ENCODE results near the gene GIT1.

Gene GIT1

DNA sequence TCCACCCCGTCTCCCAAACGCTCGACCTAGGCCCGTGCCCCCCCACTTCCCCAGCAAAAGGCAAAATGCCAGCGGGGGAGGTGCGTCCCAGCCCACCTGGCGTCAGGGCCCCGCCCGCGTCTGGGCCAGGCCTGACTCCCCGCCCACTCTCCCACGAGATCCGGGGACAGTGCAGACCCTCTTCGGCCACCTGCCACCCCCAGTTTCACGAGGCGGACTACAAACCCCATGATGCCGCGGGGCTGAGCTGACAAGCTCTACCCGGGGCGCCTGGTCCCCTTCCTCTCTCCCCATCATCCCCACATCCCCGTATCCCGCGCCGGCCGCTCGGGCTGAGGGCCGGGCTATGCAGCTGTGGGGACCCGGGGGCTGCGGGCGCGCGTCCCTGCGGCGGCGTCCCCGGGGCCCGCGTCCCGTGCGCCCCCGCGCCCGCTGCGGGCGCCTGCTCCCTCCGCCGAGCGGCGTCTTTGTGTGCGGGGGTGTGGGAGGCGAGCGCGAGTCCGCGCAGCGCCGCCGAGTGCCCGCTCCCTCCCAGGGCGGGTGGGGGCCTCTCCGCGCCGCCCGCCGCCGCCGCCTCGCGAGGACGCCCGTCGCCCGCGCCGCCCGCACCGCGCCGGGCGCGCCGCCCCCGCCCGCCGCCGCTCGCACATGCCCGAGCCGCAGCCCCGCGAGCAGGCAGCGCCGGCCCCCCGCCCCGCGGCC, 3.6 kb upstream of the GIT1 start, which contains the start of gene ANKRD13B:
Gene ANKRD13B (plus strand): TSS at position 283 of the 702 bp plus-strand sequence. CDS start 490 bp downstream, outside the sequence.
- no peak for DNase-seq

DNA sequence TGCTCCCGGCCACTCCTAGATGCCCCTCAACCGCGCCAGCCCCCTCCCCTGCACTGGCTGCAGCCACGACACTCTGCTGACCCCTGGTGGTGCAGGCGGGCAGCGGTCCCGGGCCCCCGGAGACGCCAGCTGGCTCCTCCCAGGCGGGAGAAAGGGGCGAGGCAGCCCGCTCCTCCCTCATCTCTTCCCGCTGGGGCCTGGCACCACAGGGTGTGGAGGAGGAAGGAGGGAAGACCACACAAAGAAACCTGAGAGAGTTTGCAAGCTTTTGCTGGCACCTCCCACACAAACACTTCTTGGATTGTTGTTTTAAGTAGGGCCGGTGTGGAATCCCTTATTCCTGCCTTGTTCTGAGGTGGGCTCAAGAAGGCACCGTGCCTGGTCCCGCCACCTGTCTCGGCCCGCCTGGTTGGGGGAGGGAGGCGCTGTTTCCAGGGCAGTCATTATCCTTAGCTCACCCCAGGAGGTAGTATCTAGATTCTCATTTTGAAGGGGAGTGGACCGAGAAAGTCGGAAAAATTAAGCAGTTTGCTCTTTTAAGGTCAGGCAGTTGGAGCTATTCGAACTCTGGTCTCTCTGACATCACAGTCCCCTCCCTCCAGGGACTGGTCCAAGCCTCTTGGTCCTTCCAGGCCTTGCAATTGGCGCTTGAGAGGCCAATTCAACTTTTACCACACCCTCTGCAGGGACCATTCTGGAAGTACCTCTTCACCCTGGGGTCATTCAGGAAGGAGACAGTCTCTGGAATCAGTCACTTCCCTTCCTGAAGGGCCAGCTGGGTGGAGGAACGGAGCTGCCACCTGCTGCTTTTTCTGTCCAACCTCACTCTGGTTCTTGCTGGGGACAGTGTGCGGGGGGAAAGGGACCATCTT, 2.5 kb upstream of the GIT1 start:
- DNase-seq, result peak; percentile 69

DNA sequence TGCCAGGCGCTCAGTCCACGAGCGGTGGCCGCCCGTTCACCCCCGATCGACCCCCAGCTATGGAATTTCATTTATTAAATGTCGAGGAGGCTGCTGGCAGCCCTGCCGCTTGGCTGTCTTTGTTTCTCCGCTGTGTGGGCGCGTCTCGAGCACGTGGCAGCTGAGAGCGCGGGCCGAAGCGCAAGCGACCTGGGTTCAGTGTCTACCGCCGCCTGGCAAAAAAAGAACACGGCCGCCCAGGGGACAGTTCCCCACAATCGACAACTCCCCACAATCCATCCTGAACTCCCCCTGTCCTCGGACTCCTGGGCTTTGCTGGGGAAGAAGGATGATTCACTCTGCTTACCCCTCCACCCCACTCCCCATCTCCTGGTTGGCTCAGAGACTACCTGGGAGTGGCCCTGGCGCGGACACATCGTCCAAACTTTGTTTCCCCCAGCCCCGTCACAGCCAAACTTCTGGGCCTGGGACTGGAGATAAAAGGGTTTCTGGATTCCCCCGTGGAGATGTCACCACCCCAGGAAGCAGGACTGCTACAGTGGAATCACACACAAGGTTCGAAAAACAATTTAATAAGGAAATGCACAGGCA, 1.8 kb upstream of the GIT1 start:
- DNase-seq, result peak; percentile 61

DNA sequence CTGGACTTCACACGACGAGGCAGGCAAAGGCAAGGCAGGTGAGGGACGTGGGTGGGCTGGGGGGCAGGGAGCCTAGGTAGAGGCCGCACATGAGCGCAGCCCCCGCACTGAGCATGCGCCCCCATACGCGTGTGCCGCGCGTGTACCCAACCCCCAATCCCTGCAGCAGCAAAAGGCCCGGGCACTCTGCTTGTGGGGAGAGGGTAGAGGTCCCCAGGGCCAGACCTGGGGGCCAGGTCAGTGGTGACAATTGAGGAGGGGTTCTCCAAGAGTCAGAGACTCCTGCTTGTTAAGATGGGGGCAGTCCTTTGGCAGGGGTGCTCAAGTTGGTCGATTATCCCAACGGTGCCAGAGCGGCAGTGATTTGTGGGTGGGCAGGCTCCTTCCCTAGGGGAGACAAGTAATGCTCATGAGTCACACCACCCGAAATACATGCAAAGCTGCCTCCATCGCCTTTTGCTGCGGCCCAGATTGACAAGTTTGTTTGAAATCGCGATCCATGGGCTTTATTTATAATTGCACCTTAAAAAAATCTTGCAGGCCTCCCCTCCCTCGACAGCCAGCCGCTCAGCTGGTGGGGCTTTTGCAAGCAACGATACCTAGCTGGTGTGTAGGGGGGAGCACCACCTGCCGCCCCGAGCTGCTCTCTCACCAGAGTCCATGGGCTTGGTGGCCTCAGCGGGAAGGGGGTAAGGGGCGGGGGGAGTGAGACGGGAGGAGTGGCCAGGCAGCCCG, 1.1 kb upstream of the GIT1 start:
- DNase-seq, result peak; percentile 66

DNA sequence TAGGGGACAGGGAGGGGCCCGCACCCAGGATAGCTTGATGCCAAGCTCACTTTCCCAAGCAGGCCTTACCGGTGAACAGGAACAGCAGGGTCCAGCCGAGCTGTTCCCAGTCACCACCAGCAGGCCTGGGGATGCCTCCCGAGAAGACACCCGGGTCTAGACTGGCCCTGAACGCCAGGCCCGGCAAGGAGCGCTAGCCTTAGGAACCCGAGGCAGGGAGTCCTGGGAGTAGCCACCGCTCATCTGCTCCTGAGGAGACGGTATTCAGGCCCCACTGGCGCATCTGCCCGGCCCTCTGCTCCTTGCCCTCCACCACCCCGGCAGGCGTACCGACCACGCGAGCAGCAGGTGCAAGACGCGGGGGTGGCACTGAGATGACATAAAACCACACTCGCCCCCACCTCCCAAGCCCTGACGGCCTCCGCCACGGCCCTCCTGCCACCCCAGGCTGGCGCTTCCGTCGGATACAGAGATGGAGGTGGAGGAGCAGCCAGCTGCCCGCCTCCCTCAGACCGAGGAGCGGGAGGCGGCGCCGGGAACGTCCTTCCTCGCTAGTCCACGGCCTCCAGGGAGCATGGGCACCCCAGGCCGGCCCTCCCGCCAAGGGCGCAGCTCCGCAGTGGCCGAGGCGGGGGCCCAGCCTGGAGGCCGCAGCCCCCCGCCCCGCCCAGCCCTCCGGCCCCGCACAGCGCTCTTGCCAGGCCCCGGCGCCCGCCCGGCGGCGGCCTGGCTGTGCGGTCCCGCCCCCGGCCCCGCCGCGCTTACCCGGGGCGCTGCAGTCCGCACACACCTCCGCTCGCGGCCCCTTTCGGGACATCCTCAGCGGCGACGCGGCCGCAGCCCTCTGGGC, 661 bp downstream of the GIT1 start:
- peak; percentile 42 for DNase-seq

DNA sequence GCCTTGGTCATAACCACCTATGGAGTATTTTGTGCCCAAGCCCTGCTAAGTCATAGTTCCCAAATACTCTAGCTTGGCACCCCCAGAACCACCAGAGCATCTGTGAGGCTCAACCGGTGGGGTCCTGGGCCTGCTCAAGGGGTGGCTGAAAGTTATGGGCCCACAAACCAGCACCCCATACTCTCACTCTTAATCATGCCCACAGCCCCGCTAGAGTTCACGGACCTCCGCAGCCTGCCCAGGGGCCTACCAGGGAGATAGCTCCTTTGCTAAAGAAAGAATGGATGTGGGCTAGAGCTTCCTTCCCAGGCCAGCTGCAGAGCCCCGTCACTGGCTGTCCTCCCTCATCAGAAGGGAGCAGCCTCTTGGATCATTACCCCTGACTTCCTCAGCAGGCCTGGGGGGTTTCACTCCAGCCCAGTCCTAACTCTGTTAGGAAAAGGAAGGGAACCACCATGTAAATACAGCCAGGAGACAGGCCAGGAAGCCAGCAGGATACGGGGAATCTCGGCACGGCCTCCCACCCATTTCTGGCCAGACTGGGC, 1.4 kb downstream of the GIT1 start:
- DNase-seq, result no peak

DNA sequence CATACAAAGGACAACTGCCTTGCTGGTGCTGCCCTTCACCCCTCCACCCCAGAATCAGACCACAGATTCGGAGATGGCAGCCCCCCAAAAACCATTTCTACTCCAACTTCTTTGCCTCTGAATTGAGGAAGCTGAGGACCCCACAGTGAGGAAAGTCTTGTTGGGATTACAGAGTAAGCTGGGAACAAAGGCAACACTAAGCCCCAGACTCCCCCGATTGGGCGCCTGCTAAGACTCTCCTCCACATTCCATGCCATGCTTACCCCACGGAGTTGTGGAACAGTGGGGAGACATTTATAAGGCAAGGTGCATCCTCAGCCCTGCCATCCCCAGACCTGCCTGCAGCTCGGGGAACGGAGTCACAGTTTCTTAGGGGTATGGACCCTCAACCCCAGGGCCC, 1.9 kb downstream of the GIT1 start:
- no peak for DNase-seq

DNA sequence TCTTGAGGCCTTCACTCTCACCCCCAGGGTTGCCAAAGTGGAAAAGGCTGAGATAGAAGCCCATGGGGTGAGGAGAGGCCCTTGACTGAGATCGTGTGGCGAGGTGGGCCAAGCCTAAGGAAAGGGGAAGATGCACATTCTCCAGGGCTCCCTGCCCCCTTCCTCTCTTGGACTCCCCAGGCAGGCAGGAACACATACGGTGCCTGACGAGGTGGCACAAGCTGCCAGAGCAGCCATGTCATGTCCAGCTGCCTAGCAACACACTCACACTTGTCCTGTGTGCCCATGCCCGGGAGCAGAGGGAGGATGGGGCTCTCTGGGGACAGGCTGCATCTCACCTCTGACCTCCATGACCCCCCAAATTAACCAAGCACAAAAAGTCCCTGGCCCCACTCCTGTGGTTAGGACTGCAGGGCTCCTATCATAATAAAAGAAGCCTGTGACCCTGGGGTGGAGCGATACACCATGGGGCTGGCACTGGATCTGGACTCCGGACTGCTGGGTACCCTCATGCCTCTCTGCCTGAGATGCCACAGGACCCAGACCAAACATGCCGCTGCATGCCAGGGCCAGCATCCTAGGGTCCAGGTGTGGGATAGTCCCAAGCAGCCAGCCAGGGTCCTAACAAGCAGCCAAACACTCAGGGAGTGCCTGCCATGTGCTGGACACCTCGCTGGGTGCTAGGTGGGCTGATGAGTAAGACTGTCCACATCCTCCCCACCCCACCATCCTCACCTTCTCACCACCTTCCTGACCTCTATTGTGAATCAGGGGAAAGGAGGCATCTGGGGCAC, 2.6 kb downstream of the GIT1 start:
- no peak for DNase-seq

DNA sequence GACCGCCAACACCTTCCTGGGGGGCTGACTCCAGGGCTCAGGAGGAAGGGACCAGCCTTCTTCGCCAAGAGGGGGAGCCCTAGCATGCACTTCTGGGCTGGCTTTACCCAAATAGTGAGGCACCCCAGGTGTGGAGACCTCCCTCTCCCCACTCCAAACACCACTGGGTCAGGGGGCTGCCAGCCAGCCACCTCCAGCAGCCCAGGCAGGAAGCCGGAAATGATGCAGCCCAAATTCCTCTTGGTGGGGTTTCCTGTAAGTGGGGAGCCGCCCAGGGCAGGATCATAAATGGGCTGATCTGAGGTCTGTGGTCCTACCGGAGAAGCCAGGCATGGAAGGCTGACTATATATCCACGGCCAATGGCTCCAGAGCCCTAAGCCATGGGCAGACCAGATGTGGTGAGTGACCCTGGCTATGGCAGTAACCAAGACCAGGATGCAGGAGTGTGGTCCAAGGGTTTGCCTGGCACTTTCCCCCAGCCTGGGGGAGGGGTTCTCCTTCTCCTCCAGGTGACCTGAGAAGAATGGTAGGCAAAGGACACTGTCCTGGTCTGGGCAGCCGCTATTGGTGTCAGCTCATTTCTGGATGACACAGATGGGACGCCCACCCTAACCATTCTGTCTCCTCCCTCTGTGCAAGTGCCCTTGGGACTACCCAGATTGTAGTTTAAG, 4.2 kb downstream of the GIT1 start:
- DNase-seq, result no peak

DNA sequence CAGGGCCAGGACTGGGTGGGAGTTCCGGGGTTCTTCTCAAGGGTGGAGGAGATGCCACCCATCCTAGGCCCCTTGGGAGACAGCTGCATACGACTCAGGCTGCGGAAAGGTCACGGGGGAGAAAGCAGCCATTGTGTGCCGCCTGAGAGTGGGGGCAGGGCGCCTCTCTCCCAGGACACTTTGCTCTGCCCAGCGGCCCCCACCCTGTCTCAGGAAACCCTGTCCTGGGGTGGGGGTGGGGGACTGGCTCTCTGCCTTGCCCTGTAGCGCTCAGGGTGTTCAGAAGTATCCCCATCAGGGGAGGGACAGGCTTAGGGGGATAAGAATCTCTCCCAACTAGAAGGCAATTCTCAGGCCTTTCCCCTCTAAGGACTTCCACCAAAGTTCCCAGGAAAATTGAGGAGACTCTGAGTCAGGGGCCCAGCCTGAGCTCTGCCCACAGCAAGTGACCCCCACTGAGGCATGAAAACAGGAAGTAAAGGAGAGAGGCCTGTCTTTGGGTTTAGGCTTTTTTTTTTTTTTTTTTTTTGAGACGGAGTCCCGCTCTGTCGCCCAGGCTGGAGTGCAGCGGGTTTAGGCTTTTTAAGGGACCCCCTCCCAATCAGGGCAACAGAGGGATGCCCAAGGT, 4.9 kb downstream of the GIT1 start:
- no peak for DNase-seq

DNA sequence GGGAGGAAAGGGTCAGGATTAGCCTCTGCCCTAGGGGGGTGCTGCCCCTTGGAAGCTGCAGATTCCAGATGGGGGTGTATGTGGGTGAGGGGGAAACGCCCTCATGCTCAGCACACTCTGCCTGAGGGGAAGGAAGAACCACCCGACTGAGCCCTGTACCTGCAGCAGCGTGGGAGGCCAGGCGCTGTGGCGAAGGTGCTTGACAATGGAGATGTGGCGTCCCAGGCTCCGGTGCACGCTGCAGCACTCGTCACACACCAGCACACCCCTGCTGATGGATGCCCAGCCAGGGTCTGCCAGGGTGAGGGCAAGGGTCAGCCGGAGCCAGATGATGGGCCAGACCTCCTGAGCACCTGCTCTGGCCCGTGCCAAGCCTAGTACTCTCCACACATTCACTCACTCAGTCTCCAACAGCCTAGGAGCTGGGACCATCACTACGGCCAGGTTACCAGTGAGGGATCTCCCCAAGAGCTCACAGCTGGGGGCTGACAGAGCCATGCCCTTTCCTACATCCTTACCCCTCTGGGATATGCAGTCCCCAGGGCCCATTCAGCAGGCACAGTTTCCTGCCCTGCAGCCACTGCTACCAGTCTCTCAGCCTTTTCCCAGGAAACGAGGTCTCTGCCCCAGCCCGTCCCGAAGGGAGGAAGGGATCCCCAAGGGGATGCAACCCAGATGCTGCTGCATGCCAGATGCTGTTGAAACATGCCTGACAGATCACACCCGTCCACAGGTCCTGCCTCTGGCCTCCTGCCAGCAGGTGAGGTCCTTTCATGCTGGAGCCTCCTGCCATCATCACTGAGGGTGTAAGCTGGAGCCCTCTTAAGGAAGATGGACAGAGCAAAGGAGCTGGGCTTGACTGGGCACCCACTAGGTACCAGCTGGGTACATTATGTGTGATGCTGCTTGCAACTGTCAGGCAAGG, 5.9 kb downstream of the GIT1 start:
- no peak for DNase-seq

DNA sequence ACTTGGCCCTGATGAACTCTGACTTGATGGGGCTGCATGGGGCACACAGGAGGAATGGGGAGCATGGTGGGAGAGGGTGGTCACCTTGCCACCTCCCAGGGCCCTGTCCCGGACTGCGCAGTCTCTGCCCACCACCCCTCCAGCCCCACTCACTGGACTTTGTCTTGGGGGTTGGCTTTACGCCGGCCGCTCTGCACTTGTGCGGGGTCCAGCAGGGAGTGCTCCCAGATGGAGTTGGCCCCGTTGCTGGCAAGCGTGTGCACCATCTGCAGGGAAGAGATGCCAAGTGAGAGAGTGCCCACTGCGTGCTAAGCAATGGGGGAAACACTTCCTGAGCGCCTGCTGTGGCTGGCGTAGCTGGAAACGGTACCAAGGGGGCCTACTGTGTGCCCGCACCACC, 6.7 kb downstream of the GIT1 start:
- no peak for DNase-seq

DNA sequence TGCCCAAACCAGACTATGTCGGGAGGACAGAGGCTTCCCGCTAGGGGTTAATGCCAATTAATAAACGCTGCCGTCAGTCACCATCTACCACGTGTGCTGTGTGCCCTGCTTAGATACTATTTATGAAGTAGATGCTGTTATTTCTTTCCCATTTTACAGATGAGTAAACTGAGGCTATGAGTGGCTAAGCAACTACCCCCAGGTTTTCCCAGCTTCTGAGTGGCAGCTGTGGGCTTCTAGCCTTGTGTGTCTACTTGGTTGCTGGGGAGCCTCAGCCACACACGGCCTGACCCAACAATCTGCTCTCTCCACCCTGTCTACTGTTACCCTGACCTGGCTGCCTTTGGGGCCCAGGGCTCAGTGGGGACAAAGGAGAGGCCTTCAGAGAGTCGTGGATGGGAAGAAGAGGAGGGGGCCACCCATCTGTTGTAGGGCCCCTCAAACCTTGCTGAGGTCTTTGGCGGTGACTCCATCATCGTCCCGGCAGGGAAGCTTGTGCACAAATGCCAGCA, 7.1 kb downstream of the GIT1 start:
- no peak for DNase-seq

DNA sequence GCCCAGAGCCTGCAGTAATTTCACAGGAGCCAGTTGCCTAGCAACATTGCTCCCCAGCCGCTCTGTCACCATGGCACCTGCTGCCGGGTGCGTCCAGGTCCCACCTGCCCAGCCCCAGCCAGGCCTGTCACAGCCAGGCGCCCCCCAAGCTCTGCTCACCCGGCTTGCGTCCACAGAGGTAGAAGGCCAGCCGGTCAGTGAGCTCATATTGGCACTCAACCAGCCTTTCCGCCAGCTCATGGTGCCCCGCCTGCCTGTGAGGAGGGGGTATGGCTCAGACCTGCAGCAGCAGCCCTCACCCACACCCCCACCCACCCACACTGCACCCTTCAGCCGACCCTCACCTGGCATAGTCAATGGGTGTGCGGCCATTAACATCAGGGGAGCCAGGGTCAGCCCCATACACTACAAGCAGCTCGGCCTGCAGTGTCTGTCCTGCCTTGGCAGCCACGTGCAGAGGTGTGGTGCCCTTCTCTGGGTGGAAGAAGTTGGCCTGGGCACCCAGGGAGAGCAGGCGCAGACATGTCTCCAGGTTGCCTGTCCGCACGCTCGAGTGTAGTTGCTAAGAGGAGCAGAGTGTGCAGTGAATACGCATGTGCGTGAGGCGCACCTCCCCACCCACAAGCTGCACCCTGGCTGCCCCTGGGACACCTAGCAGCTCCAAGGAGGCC, 7.7 kb downstream of the GIT1 start:
- DNase-seq, result no peak

DNA sequence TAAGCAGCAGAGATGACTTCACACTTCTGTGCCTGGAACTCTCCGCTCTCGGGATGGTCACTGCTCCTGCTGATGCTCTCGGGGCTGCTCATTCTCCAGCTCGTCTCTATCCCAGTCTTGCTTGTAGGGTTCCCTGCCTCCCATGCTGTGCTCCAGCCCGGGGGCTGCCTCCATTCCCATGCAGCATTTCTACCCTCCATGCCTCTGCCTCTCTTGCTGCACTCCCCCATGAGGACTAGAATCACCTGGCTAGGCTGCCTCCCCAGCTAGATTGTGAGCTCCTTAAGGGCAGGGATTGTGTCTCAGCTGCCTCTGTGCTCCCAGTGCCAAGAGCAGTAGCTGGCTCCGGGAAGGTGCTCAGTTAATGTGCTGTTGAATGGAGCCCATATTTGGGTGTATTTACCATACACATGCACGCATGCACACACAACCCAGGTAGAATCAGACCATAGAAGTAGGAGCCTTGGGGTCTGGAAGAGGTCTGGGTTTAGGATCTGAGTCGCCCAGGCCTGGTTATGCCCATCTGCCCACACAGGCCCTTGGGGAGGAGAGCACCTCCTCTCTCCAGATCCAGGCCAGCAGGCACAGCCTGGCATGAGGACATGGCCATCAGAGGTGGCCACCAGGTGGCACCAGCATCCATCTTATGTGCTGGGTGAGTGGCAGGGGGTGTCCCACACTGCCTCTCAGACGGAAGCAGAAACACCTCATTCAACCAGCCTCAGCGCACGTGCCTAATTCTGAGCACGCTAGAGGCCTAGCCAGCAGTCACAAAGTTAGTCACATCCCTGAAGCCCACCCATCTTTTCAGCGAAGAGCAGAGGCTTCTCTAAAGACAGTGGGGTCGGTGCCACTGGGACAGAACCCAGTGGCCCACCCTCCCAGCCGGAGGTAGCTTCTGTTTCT, 9.3 kb downstream of the GIT1 start:
- peak; percentile 66 for DNase-seq

DNA sequence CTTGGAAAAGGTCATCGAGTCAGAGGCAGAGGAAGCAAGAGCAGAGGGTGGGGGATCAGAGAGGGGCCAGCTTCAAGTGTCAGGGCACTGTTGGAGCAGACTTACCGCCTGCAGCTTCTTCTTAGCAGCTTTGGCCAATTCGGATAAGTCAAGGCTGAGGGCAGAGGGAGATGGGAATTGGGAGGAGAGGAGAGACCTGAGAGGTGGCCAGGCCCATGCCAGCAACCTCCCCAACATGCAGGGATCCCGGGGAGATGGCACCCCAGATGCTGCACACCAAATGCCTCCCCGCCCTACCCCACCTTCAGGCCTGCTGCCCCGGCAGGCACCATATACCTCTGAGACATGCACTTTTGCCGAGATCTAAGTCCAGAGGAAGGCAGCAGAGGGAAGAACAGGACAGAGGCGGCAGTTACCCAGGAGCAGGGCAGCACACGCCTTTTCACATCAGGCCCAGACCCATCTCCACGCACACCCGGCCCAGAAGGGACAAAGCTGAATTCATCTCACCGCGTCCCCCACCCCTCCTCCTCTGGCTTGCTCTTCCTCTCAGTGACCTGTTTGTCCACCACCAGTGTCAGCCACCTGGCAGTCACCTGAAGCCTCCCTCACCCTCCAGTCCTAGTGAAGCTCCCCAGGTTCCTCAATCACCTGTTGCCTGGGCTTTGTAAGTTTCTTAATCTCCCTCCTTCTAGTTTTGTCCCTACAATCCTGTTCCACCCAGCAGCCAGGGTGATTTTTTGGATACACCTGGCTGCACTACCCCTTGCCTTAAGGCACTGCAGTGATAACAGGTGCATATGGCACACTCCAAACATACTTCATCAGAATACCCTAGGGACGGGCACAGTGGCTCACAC, 10.6 kb downstream of the GIT1 start:
- DNase-seq, result no peak
